GM21737 (cell line): Measurements from ENCODE around the gene OXCT1.
A peak's percentile ranks its signal among the peaks of the same experiment; 100 is the strongest.
"Not testable (repeated sequence)": the region's sequence is repeated elsewhere in the genome, so short reads cannot be mapped to it uniquely, and the experiment has no call there.

ENCODE experiments used
- ATAC-seq: cut with Tn5 transposase; IDR thresholded peaks from one replicate; pipeline ENCODE4 v1.9.1; 2021; ENCODE audit warnings: mild to moderate bottlenecking, moderate library complexity; ENCODE audit not compliant: unreplicated experiment

OXCT1 gene

GRCh38 chr5:41728281-41728680 lies 141.9 kb downstream of the OXCT1 start:
- no peak for ATAC-seq

GRCh38 chr5:41722359-41722950 lies 147.8 kb downstream of the OXCT1 start:
- ATAC-seq = no peak

- ATAC-seq = no peak
Measured at GRCh38 chr5:41721516-41721915, 148.7 kb downstream of the OXCT1 start.

- ATAC-seq = no peak
Measured at GRCh38 chr5:41716382-41716781, 153.8 kb downstream of the OXCT1 start.

- ATAC-seq = not testable (repeated sequence)
Measured at GRCh38 chr5:41714446-41714845, 155.8 kb downstream of the OXCT1 start.

- no peak for ATAC-seq
Measured at GRCh38 chr5:41708604-41708940, 161.7 kb downstream of the OXCT1 start.

- no peak for ATAC-seq
Measured at GRCh38 chr5:41707853-41708603, 162.2 kb downstream of the OXCT1 start.

- ATAC-seq = peak; percentile 60
Measured at GRCh38 chr5:41695920-41696582, 174.2 kb downstream of the OXCT1 start.

GRCh38 chr5:41686767-41687166 lies 183.5 kb downstream of the OXCT1 start:
- ATAC-seq = no peak

GRCh38 chr5:41686191-41686590 lies 184.0 kb downstream of the OXCT1 start:
- no peak for ATAC-seq

GRCh38 chr5:41683181-41683580 lies 187.0 kb downstream of the OXCT1 start:
- ATAC-seq = peak; percentile 52

- ATAC-seq = no peak
Measured at GRCh38 chr5:41682641-41683040, 187.6 kb downstream of the OXCT1 start.

GRCh38 chr5:41681840-41682239 lies 188.4 kb downstream of the OXCT1 start:
- ATAC-seq = no peak
